ENCODE data around the gene RAP1B.

DNA sequence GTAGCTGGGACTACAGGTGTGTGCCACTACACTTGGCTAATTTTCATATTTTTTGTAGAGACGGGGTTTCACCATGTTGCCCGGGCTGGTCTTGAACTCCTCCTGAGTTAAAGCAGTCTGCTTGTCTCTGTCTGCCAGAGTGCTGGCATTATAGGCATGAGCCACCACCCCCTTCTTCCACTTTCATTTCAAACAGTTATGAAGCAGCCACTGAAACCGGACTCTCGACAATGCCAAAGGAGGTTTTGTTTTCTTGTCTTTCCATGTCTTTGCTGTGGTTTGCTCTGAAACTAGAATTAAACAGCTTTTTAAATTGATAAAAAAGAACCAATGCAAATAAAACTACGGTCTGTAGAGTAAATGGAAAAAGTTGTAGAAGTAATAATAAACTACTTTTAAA, 30.4 kb downstream of the RAP1B start:
- no peak for TF ChIP-seq POLR2A (IDR thresholded peaks at IDR 0.05)
- TF ChIP-seq, protein P1, sequence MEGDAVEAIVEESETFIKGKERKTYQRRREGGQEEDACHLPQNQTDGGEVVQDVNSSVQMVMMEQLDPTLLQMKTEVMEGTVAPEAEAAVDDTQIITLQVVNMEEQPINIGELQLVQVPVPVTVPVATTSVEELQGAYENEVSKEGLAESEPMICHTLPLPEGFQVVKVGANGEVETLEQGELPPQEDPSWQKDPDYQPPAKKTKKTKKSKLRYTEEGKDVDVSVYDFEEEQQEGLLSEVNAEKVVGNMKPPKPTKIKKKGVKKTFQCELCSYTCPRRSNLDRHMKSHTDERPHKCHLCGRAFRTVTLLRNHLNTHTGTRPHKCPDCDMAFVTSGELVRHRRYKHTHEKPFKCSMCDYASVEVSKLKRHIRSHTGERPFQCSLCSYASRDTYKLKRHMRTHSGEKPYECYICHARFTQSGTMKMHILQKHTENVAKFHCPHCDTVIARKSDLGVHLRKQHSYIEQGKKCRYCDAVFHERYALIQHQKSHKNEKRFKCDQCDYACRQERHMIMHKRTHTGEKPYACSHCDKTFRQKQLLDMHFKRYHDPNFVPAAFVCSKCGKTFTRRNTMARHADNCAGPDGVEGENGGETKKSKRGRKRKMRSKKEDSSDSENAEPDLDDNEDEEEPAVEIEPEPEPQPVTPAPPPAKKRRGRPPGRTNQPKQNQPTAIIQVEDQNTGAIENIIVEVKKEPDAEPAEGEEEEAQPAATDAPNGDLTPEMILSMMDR (IDR thresholded peaks at IDR 0.05): no peak

Measured in adrenal gland (tissue), 5 donors.